HepG2 (cell line): Measurements from ENCODE around the gene DAAM1. TPM values are rescaled to one million over a fixed set of nuclear protein-coding genes. Genes with fewer than 3 reads are reported as not detected.

Experiments
- ATAC-seq: fragments of 200-7000 bp; cut with Tn5 transposase; 3 replicates; pipeline ENCODE4 v1.9.1; 2020; ENCODE audit warnings: mild to moderate bottlenecking, moderate library complexity
- BruUV-seq: library from RNA; stranded (reverse); fragments of 400-500 nt; replicated peaks from 2 replicates; lab custom pipeline; 2021; lab: Mats Ljungman, UMichigan
- CTCF ChIA-PET: fragments of 300-600 bp; formaldehyde crosslinking; extraction: SDS; loops from one replicate; lab custom pipeline; 2021; ENCODE audit warnings: low total read pairs, inconsistent platforms, low intra/inter-chr PET ratio; lab: Yijun Ruan, JAX
- POLR2A ChIA-PET: fragments of 350-600 bp; sonication (Branson Sonifier 250); formaldehyde crosslinking; loops from one replicate; lab custom pipeline; 2020; ENCODE audit warnings: antibody characterized with exemption, inconsistent platforms; lab: Yijun Ruan, JAX
- DNase-seq: peaks from one replicate; pipeline ENCODE4 v3.0.0-alpha.2; 2015; ENCODE audit warnings: low spot score
- FAIRE-seq: peaks from 3 replicates; lab custom pipeline; 2011; peaks lifted over from hg19 to GRCh38; lab: Jason Lieb, UNC
- H2AFZ ChIP-seq: one replicate; pipeline ENCODE4 v1.6.1; 2011; ENCODE audit warnings: low read length, inconsistent platforms
- H3K27ac ChIP-seq: fragments of 300-600 bp; 3 replicates; pipeline ENCODE4 v1.8.0; 2011; ENCODE audit warnings: mixed run types, mild to moderate bottlenecking, mixed read lengths, low read length, inconsistent platforms; ENCODE audit not compliant: insufficient read depth; ENCODE audit errors: extremely low read length
- H3K27me3 ChIP-seq, 2 experiments: fragments of 200-600 bp in 1 of 2; 2 replicates in 1 of 2; 3 replicates in 1 of 2; pipeline versions ENCODE4 v1.6.0 to v1.8.0; 2011; ENCODE audit warnings: low read length in 2 of 2, mild to moderate bottlenecking in 2 of 2, moderate library complexity in 2 of 2, inconsistent platforms in 1 of 2; ENCODE audit not compliant: insufficient read depth in 2 of 2, control insufficient read depth in 1 of 2
- H3K36me3 ChIP-seq, 2 experiments: fragments of 200-600 bp in 1 of 2; replicated peaks in 1 of 2; 2 replicates in 1 of 2; 3 replicates in 1 of 2; pipeline versions ENCODE4 v1.5.1 to v1.8.0; 2011; ENCODE audit warnings: low read length in 2 of 2, inconsistent platforms in 1 of 2; ENCODE audit not compliant: insufficient read depth in 2 of 2, control insufficient read depth in 1 of 2
- H3K4me1 ChIP-seq: 2 replicates; pipeline ENCODE4 v1.5.1; 2012; ENCODE audit warnings: low read length, inconsistent platforms; ENCODE audit not compliant: insufficient read depth
- H3K4me2 ChIP-seq: 2 replicates; pipeline ENCODE4 v1.6.0; 2011; ENCODE audit warnings: low read depth, low read length, inconsistent platforms
- H3K4me3 ChIP-seq, 3 experiments: fragments of 200-600 bp in 1 of 3; sonication (generic), shearing (Covaris generic) in 1 of 3; replicated peaks in 1 of 3; 2 replicates each; pipeline ENCODE4 v1.5.1; 2011 to 2016; ENCODE audit warnings: low read length in 3 of 3, inconsistent platforms in 2 of 3, low read depth in 2 of 3, mild to moderate bottlenecking in 2 of 3, control low read depth in 1 of 3, mixed read lengths in 1 of 3; ENCODE audit not compliant: insufficient read depth in 1 of 3
- H3K79me2 ChIP-seq: one replicate; pipeline ENCODE4 v1.6.1; 2011; ENCODE audit warnings: low read length, inconsistent platforms; ENCODE audit not compliant: insufficient read depth
- H3K9ac ChIP-seq: 2 replicates; pipeline ENCODE4 v1.6.0; 2011; ENCODE audit warnings: mild to moderate bottlenecking, low read depth, low read length, inconsistent platforms; ENCODE audit not compliant: insufficient read depth
- H3K9me3 ChIP-seq: 2 replicates; pipeline ENCODE4 v1.5.1; 2012; ENCODE audit warnings: mild to moderate bottlenecking, low read length
- H4K20me1 ChIP-seq: 2 replicates; pipeline ENCODE4 v1.6.0; 2011; ENCODE audit warnings: inconsistent platforms, mild to moderate bottlenecking, low read length, moderate library complexity; ENCODE audit not compliant: insufficient read depth
- AKAP8 ChIP-seq: sonication (generic); formaldehyde crosslinking; IDR thresholded peaks from 2 replicates; pipeline ENCODE4 v1.5.1; 2020; ENCODE audit warnings: mild to moderate bottlenecking, missing genetic modification reagents
- ARNT2 ChIP-seq: sonication (generic); formaldehyde crosslinking; IDR thresholded peaks from 2 replicates; pipeline ENCODE4 v1.8.0; 2022; ENCODE audit warnings: mild to moderate bottlenecking, low read depth, missing genetic modification reagents, moderate library complexity
- FOSL2 ChIP-seq: sonication (generic); formaldehyde crosslinking; IDR thresholded peaks from 2 replicates; pipeline ENCODE4 v1.4.0; 2020; ENCODE audit warnings: missing genetic modification reagents
- HMGA1 ChIP-seq: sonication (generic); formaldehyde crosslinking; conservative IDR thresholded peaks from 2 replicates; pipeline ENCODE4 v1.4.0; 2020; ENCODE audit warnings: missing genetic modification reagents
- IRF2 ChIP-seq: IDR thresholded peaks from 2 replicates; pipeline ENCODE4 v1.6.1; 2018; ENCODE audit warnings: missing genetic modification reagents, missing compliant biosample characterization
- JDP2 ChIP-seq: sonication (generic); formaldehyde crosslinking; IDR thresholded peaks from 2 replicates; pipeline ENCODE4 v1.8.1; 2022; ENCODE audit warnings: missing genetic modification reagents, borderline replicate concordance
- LBX2 ChIP-seq: sonication (generic); formaldehyde crosslinking; IDR thresholded peaks from 2 replicates; pipeline ENCODE4 v1.5.0; 2020; ENCODE audit warnings: missing genetic modification reagents, mild to moderate bottlenecking, borderline replicate concordance
- MXD4 ChIP-seq: IDR thresholded peaks from 2 replicates; pipeline ENCODE4 v1.6.1; 2016; ENCODE audit warnings: mild to moderate bottlenecking, missing biosample characterization, missing genetic modification reagents
- RAD21 ChIP-seq: fragments of 450-650 bp; formaldehyde crosslinking; IDR thresholded peaks from 2 replicates; pipeline ENCODE4 v1.5.0; 2020; ENCODE audit warnings: mild to moderate bottlenecking
- SP4 ChIP-seq: sonication (generic); formaldehyde crosslinking; IDR thresholded peaks from 2 replicates; pipeline ENCODE4 v1.8.1; 2023; ENCODE audit warnings: mild to moderate bottlenecking, missing genetic modification reagents
- SRF ChIP-seq: IDR thresholded peaks from 2 replicates; pipeline ENCODE4 v1.6.1; 2011; ENCODE audit warnings: mild to moderate bottlenecking, low read depth, low read length, moderate library complexity
- ZC3H4 ChIP-seq: sonication (generic); formaldehyde crosslinking; IDR thresholded peaks from 2 replicates; pipeline ENCODE4 v1.4.0; 2020; ENCODE audit warnings: missing genetic modification reagents, borderline replicate concordance
- ZNF383 ChIP-seq: sonication (generic); formaldehyde crosslinking; IDR thresholded peaks from 2 replicates; pipeline ENCODE4 v1.4.0; 2020; ENCODE audit warnings: missing genetic modification reagents, mild to moderate bottlenecking, borderline replicate concordance
- ZNF766 ChIP-seq: sonication (generic); formaldehyde crosslinking; IDR thresholded peaks from 2 replicates; pipeline ENCODE4 v1.5.0; 2020; ENCODE audit warnings: missing genetic modification reagents, borderline replicate concordance
- ZNF790 ChIP-seq: sonication (generic); formaldehyde crosslinking; IDR thresholded peaks from 2 replicates; pipeline ENCODE4 v1.8.0; 2022; ENCODE audit warnings: missing genetic modification reagents, mild to moderate bottlenecking, borderline replicate concordance
- WGBS: methylation state at CpG from one replicate; pipeline ENCODE4 v1.1.6; 2017; ENCODE audit warnings: low lambda C conversion rate; 5-methylcytosine and 5-hydroxymethylcytosine counted together
- in situ Hi-C: cut with HindIII; loops from 2 replicates; pipeline ENCODE4 v1.10.0; 2017; ENCODE audit warnings: low pct_unique_long_range_greater_than_20kb; ENCODE audit not compliant: extremely low pct_ligation_motif_present
- intact Hi-C: fragments of 100-400 bp; cut with micrococcal nuclease; formaldehyde crosslinking; loops from one replicate; pipeline ENCODE4 v1.10.0; 2022; ENCODE audit not compliant: unreplicated experiment
- polyA plus RNA-seq, 8 experiments: library from polyadenylated mRNA; depleted of rRNA in 3 of 8; stranded (reverse) in 7 of 8; unstranded in 1 of 8; fragments of >200 nt; fragmentation: Illumina TruSeq in 4 of 8; extraction: Trizol in 4 of 8; gene quantifications; 2 replicates each; pipeline versions ENCODE4 v1.2.1 to v1.2.3, GENCODE V29; 2011 to 2016; ENCODE audit warnings: low read depth in 4 of 8, missing spikeins in 1 of 8, mixed read lengths in 1 of 8; ENCODE audit not compliant: insufficient read depth in 1 of 8
- total RNA-seq, 5 experiments: library from RNA; depleted of rRNA; stranded (reverse); fragments of >200 nt; fragmentation: Illumina TruSeq; extraction: Trizol; gene quantifications; 2 replicates each; pipeline ENCODE4 v1.2.3, GENCODE V29; 2016; ENCODE audit warnings: low read depth in 1 of 5
- TF ChIP-seq, protein P1 (sequence below): sonication (generic); formaldehyde crosslinking; IDR thresholded peaks from 2 replicates; pipeline ENCODE4 v1.4.0; 2020; ENCODE audit warnings: missing genetic modification reagents, mild to moderate bottlenecking, borderline replicate concordance

DAAM1 gene
- total and polyA plus RNA-seq, 2 of the 13 experiments (the other 11 are each of a cell fraction or from before 2014, with no cell fraction given), result 10.9 to 24.5 TPM

DNA sequence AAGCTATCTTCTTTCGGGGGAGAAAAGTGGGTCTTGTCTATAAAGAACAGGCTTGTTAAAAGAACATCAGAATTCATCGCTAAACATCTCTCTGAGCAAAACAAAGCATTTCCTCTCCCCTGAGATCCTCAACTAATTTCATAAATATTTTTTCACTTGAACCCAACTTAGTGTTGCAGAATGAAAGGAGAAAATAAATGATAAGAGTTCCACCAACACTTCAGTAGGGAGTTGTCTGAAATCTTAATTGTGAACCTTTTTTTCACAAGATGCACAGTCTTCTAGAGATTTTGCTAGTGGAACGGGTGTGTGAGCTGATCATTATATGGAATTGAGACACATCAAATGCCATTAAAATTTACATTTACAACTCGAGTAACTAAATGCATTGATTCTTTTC, 1.3 kb upstream of the DAAM1 start:
- WGBS, result 31% methylated on average over 4 of the region's 4 CpGs
- Histone ChIP-seq H3K9me3 (no peaks in the 10 kb centered on the region), H2AFZ (no peak overlapping the region), H4K20me1 (peaks cover 14% of the 10 kb centered on the region; the same call in 1 of the 2 replicates), H3K4me2 (peak overlapping the region; percentile 86), H3K4me1 (peaks cover 30% of the 10 kb centered on the region), H3K9ac (no peak overlapping the region), H3K27ac (no peak overlapping the region), H3K36me3 (no peaks in the 10 kb centered on the region), H3K79me2 (peaks cover 31% of the 10 kb centered on the region), H3K27me3 (peaks cover 0 to 4% of the 10 kb centered on the region in 2 experiments; a peak in 2 of 5 replicates), H3K4me3 (peak overlapping the region in 2 of 3 experiments; percentile 77 to 83; a peak in 3 of 6 replicates)
- TF ChIP-seq RAD21 (CRISPR knock-in tag), result no peak
- no peak for TF ChIP-seq SRF
- no peak for TF ChIP-seq LBX2
- TF ChIP-seq MXD4, result 0 out of 2 replicates have a peak, but pooled peaks have one; percentile 2
- TF ChIP-seq FOSL2 (CRISPR knock-in tag), result no peak
- DNase-seq (no peak), FAIRE-seq (no peak), ATAC-seq (no peak)
- ChIA-PET CTCF (no interaction called here), POLR2A (no interaction called here)
- intact Hi-C loops (loop anchor here (5.0 kb wide), 2 partner anchors 130 to 255 kb away; no protein-coding TSS in a partner anchor), in situ Hi-C loops (no loop called here)
- BruUV-seq, result no TSS peak

GRCh38 chr14:59187802-59188460, 536 bp upstream of the DAAM1 start:
- POLR2A ChIA-PET, result interaction anchor here (0.6 to 3.0 kb wide), 11 partner anchors 14 to 150 kb away, joined by 3 to 11 read pairs (median 4); no protein-coding TSS in a partner anchor
- CTCF ChIA-PET, result no interaction called here
- no peak for TF ChIP-seq ZC3H4
- no peak; the same call in 1 of the 2 replicates for TF ChIP-seq IRF2
- TF ChIP-seq ZNF790 (CRISPR knock-in tag), result 0 out of 2 replicates have a peak, but pooled peaks have one; percentile 9
- TF ChIP-seq, protein P1, sequence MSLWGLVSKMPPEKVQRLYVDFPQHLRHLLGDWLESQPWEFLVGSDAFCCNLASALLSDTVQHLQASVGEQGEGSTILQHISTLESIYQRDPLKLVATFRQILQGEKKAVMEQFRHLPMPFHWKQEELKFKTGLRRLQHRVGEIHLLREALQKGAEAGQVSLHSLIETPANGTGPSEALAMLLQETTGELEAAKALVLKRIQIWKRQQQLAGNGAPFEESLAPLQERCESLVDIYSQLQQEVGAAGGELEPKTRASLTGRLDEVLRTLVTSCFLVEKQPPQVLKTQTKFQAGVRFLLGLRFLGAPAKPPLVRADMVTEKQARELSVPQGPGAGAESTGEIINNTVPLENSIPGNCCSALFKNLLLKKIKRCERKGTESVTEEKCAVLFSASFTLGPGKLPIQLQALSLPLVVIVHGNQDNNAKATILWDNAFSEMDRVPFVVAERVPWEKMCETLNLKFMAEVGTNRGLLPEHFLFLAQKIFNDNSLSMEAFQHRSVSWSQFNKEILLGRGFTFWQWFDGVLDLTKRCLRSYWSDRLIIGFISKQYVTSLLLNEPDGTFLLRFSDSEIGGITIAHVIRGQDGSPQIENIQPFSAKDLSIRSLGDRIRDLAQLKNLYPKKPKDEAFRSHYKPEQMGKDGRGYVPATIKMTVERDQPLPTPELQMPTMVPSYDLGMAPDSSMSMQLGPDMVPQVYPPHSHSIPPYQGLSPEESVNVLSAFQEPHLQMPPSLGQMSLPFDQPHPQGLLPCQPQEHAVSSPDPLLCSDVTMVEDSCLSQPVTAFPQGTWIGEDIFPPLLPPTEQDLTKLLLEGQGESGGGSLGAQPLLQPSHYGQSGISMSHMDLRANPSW (CRISPR knock-in tag), result no peak
- no peak for TF ChIP-seq ARNT2 (CRISPR knock-in tag)
- no peak for TF ChIP-seq ZNF383 (CRISPR knock-in tag)
- TF ChIP-seq JDP2 (CRISPR knock-in tag), result no peak
- no peak for TF ChIP-seq HMGA1 (CRISPR knock-in tag)
- TF ChIP-seq ZNF766 (CRISPR knock-in tag), result no peak
- no peak for TF ChIP-seq SP4 (CRISPR knock-in tag)
- TF ChIP-seq AKAP8 (CRISPR knock-in tag), result no peak

More at GRCh38 chr14:59187802-59188460, 536 bp upstream of the DAAM1 start:
- in situ Hi-C loops (no loop called here), intact Hi-C loops (loop anchor here (1.0 to 5.0 kb wide), 5 partner anchors 27 to 254 kb away; no protein-coding TSS in a partner anchor)
- DNase-seq (no peak), FAIRE-seq (peak; percentile 55), ATAC-seq (peak; percentile 35)
- Histone ChIP-seq H3K9ac (peak overlapping the region; percentile 86), H3K4me1 (peaks cover 38% of the 10 kb centered on the region), H3K79me2 (peaks cover 37% of the 10 kb centered on the region), H4K20me1 (peaks cover 14% of the 10 kb centered on the region; the same call in 1 of the 2 replicates), H3K27ac (peak overlapping the region; percentile 75), H3K4me3 (peak overlapping the region; percentile 77 to 85 (median 83)), H3K9me3 (no peaks in the 10 kb centered on the region), H3K36me3 (no peaks in the 10 kb centered on the region), H3K27me3 (peaks cover 0 to 4% of the 10 kb centered on the region in 2 experiments; a peak in 2 of 5 replicates), H2AFZ (peak overlapping the region; percentile 20), H3K4me2 (peak overlapping the region; percentile 86)
- WGBS, result 2% methylated on average over 30 of the region's 43 CpGs
- BruUV-seq, result TSS peak; percentile 98
